Panc1 (cell line): Measurements from ENCODE around the gene CFAP58. TPM values are rescaled to one million over a fixed set of nuclear protein-coding genes. Genes with fewer than 3 reads are reported as not detected.

Experiments used
- ATAC-seq: fragments of 200-7000 bp; cut with Tn5 transposase; 2 replicates; pipeline ENCODE4 v1.9.1; 2020; ENCODE audit warnings: mild to moderate bottlenecking, moderate library complexity
- BruUV-seq: library from RNA; stranded (reverse); fragments of 400-500 nt; replicated peaks from 2 replicates; lab custom pipeline; 2021; lab: Mats Ljungman, UMichigan
- CTCF ChIA-PET: fragments of 300-600 bp; sonication (Branson Sonifier 250); formaldehyde crosslinking; loops from one replicate; lab custom pipeline; 2022; ENCODE audit warnings: antibody characterized with exemption; lab: Charles Lee
- POLR2A ChIA-PET: fragments of 300-600 bp; sonication (Branson Sonifier 250); formaldehyde crosslinking; loops from one replicate; lab custom pipeline; 2022; ENCODE audit warnings: antibody characterized with exemption; lab: Charles Lee
- DNase-seq: peaks from one replicate; pipeline ENCODE4 v3.0.0-alpha.2; 2010; ENCODE audit warnings: low read depth, low spot score
- H3K27ac ChIP-seq: 2 replicates; pipeline ENCODE4 v1.5.1; 2011; ENCODE audit warnings: mild to moderate bottlenecking, low read length, inconsistent platforms
- H3K27me3 ChIP-seq: fragments of 200-500 bp; sonication (Bioruptor generic); 2 replicates; pipeline ENCODE4 v1.6.0; 2014; ENCODE audit warnings: low read length, inconsistent platforms; ENCODE audit not compliant: control insufficient read depth, insufficient read depth
- H3K36me3 ChIP-seq: fragments of 200-500 bp; sonication (Bioruptor generic); 2 replicates; pipeline ENCODE4 v1.5.1; 2014; ENCODE audit warnings: inconsistent platforms, mild to moderate bottlenecking, low read length, moderate library complexity; ENCODE audit not compliant: control insufficient read depth, insufficient read depth
- H3K4me1 ChIP-seq: 2 replicates; pipeline ENCODE4 v1.5.1; 2011; ENCODE audit warnings: inconsistent platforms, mild to moderate bottlenecking, low read length, moderate library complexity; ENCODE audit not compliant: control insufficient read depth, insufficient read depth
- H3K4me3 ChIP-seq, 2 experiments: 2 replicates each; pipeline ENCODE4 v1.5.1; 2011 to 2012; ENCODE audit warnings: low read depth in 2 of 2, low read length in 2 of 2, mild to moderate bottlenecking in 2 of 2, inconsistent platforms in 1 of 2, moderate library complexity in 1 of 2
- H3K9me3 ChIP-seq: fragments of 200-500 bp; sonication (Bioruptor generic); 2 replicates; pipeline ENCODE4 v1.5.1; 2014; ENCODE audit warnings: low read depth, mild to moderate bottlenecking, inconsistent platforms, low read length, moderate library complexity; ENCODE audit not compliant: control insufficient read depth, insufficient read depth
- CTCF ChIP-seq: fragments of 450-650 bp; IDR thresholded peaks from 2 replicates; pipeline ENCODE4 v1.5.1; 2017; ENCODE audit warnings: mild to moderate bottlenecking
- POLR2AphosphoS5 ChIP-seq: IDR thresholded peaks from 2 replicates; pipeline ENCODE4 v1.6.1; 2012; ENCODE audit warnings: mild to moderate bottlenecking, low read depth, low read length, moderate library complexity
- REST ChIP-seq, 2 experiments: IDR thresholded peaks; 2 replicates each; pipeline ENCODE4 v1.6.1; 2011 to 2012; ENCODE audit warnings: low read depth in 2 of 2, control low read depth in 1 of 2, low read length in 1 of 2, mild to moderate bottlenecking in 1 of 2, moderate library complexity in 1 of 2; ENCODE audit not compliant: insufficient read depth in 1 of 2
- SIN3A ChIP-seq: IDR thresholded peaks from 2 replicates; pipeline ENCODE4 v1.6.1; 2012; ENCODE audit warnings: low read depth, mild to moderate bottlenecking, low read length, moderate library complexity, borderline replicate concordance; ENCODE audit not compliant: insufficient read depth
- TCF7L2 ChIP-seq: IDR thresholded peaks from 2 replicates; pipeline ENCODE4 v1.6.1; 2011; ENCODE audit warnings: mild to moderate bottlenecking, low read depth, low read length, inconsistent platforms
- in situ Hi-C: cut with HindIII; loops from 2 replicates; pipeline ENCODE4 v1.10.0; 2016; ENCODE audit warnings: low sequenced_read_pairs, low pct_unique_long_range_greater_than_20kb
- intact Hi-C: fragments of 100-400 bp; cut with micrococcal nuclease; formaldehyde crosslinking; loops from one replicate; pipeline ENCODE4 v1.10.0; 2022; ENCODE audit not compliant: unreplicated experiment
- total RNA-seq: library from RNA; stranded (reverse); gene quantifications from one replicate; pipeline ENCODE4 v1.2.1, GENCODE V29; 2021; ENCODE audit not compliant: unreplicated experiment

CFAP58 gene
- total RNA-seq, 1 experiment from 2014 or later = 2.0 TPM

- intact Hi-C loops (no loop called here), in situ Hi-C loops (no loop called here)
- H3K27me3 ChIP-seq = peaks cover 5% of the 10 kb centered on the region; the same call in 1 of the 2 replicates
- ChIA-PET POLR2A (no interaction called here), CTCF (no interaction called here)
- DNase-seq (no peak), ATAC-seq (no peak)
- H3K4me1 ChIP-seq = no peaks in the 10 kb centered on the region
- no peaks in the 10 kb centered on the region for H3K36me3 ChIP-seq
- no peak overlapping the region for H3K4me3 ChIP-seq
- BruUV-seq = no TSS peak
- TF ChIP-seq SIN3A (no peak), REST (IDR thresholded peaks at IDR 0.05; ENCODE audit: insufficient read depth in 1 of 2, low read depth in 2 of 2, low read length in 1 of 2) (no peak), TCF7L2 (no peak), POLR2AphosphoS5 (no peak), CTCF (no peak)
- no peaks in the 10 kb centered on the region for H3K9me3 ChIP-seq
- H3K27ac ChIP-seq = no peak overlapping the region
These were observed 132.0 kb downstream of the CFAP58 start for GRCh38 chr10:104485632-104486031.

GRCh38 chr10:104486803-104487202 is 133.2 kb downstream of the CFAP58 start:
- Histone ChIP-seq H3K4me3 (no peak overlapping the region), H3K9me3 (no peaks in the 10 kb centered on the region), H3K27me3 (peaks cover 5% of the 10 kb centered on the region; the same call in 1 of the 2 replicates), H3K27ac (no peak overlapping the region), H3K4me1 (no peaks in the 10 kb centered on the region), H3K36me3 (no peaks in the 10 kb centered on the region)
- intact Hi-C loops = no loop called here
- DNase-seq = no peak
- ChIA-PET POLR2A (no interaction called here), CTCF (no interaction called here)
- ATAC-seq = no peak
- in situ Hi-C loops = no loop called here
- BruUV-seq = no TSS peak
- no peak for TF ChIP-seq REST (IDR thresholded peaks at IDR 0.05; ENCODE audit: insufficient read depth in 1 of 2, low read depth in 2 of 2, low read length in 1 of 2)
- no peak for TF ChIP-seq CTCF
- TF ChIP-seq SIN3A = no peak
